HEK293 (cell line): ENCODE measurements around the gene KREMEN2.

Source experiments
- CTCF ChIP-seq: fragments of 450-650 bp; formaldehyde crosslinking; IDR thresholded peaks from 2 replicates; pipeline ENCODE4 v1.5.1; 2016; ENCODE audit warnings: missing biosample characterization, missing genetic modification characterization
- REST ChIP-seq: fragments of 450-650 bp; formaldehyde crosslinking; IDR thresholded peaks from 2 replicates; pipeline ENCODE4 v1.5.1; 2016; ENCODE audit warnings: missing biosample characterization, missing genetic modification characterization
- TCF7L2 ChIP-seq: IDR thresholded peaks from 2 replicates; pipeline ENCODE4 v1.6.1; 2011; ENCODE audit warnings: low read depth, mild to moderate bottlenecking, inconsistent platforms, low read length, moderate library complexity, borderline replicate concordance
- YY1 ChIP-seq: fragments of 450-650 bp; formaldehyde crosslinking; IDR thresholded peaks from 2 replicates; pipeline ENCODE4 v1.5.1; 2018; ENCODE audit warnings: missing biosample characterization, missing genetic modification characterization
- ZNF138 ChIP-seq: fragments of 450-650 bp; formaldehyde crosslinking; IDR thresholded peaks from 2 replicates; pipeline ENCODE4 v1.5.1; 2016; ENCODE audit warnings: missing biosample characterization, missing genetic modification characterization, borderline replicate concordance
- ZNF146 ChIP-seq: fragments of 450-650 bp; formaldehyde crosslinking; IDR thresholded peaks from 2 replicates; pipeline ENCODE4 v1.5.1; 2016; ENCODE audit warnings: missing biosample characterization, missing genetic modification characterization
- ZNF558 ChIP-seq: fragments of 450-650 bp; formaldehyde crosslinking; IDR thresholded peaks from 2 replicates; pipeline ENCODE4 v1.5.1; 2016; ENCODE audit warnings: missing biosample characterization, missing genetic modification characterization
- ZNF76 ChIP-seq: fragments of 450-650 bp; formaldehyde crosslinking; IDR thresholded peaks from 2 replicates; pipeline ENCODE4; 2016; ENCODE audit warnings: low read depth, missing biosample characterization, missing genetic modification characterization, borderline replicate concordance
- ZNF791 ChIP-seq: fragments of 450-650 bp; formaldehyde crosslinking; IDR thresholded peaks from 2 replicates; pipeline ENCODE4 v1.5.1; 2016; ENCODE audit warnings: missing biosample characterization, missing genetic modification characterization

GRCh38 chr16:2968738-2969544 is 4.9 kb downstream of the KREMEN2 start, which contains the start of gene PAQR4:
- TF ChIP-seq ZNF146 (no peak), ZNF558 (tag by site-specific recombination) (no peak), ZNF76 (tag by site-specific recombination) (0 out of 2 replicates have a peak, but pooled peaks have one; percentile 28), TCF7L2 (no peak), REST (peak; percentile 100), CTCF (tag by site-specific recombination) (no peak), ZNF791 (tag by site-specific recombination) (no peak), ZNF138 (tag by site-specific recombination) (no peak), YY1 (tag by site-specific recombination) (no peak)
